HPDE6-E6E7 (cell line): ENCODE results near the gene NME3.
"Not testable (repeated sequence)": the region's sequence is repeated elsewhere in the genome, so short reads cannot be mapped to it uniquely, and the experiment has no call there.

Experiments
- DNase-seq: peaks from one replicate; pipeline ENCODE4 v3.0.0; 2011; ENCODE audit warnings: missing footprints; ENCODE audit errors: extremely low spot score

NME3 gene

DNA sequence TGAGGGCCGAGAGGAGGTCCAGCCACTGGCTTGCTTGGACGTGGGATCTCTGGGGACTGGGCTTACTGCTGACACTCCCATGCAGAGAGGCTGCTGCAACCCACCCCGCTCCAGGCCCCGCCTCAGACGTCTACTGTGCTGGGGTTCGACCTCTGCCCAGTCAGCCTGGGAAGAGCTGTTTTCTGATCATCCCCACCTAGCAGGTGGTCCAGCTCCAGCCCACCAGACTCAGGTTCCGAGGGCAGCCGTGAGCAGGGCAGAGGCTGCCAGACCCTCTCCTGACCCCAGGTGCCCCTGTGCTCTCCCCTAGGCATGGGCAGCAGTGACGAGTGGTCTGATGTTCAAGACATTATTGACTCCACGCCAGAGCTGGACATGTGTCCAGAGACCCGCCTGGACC, 23.4 kb downstream of the NME3 start:
- no peak for DNase-seq

DNA sequence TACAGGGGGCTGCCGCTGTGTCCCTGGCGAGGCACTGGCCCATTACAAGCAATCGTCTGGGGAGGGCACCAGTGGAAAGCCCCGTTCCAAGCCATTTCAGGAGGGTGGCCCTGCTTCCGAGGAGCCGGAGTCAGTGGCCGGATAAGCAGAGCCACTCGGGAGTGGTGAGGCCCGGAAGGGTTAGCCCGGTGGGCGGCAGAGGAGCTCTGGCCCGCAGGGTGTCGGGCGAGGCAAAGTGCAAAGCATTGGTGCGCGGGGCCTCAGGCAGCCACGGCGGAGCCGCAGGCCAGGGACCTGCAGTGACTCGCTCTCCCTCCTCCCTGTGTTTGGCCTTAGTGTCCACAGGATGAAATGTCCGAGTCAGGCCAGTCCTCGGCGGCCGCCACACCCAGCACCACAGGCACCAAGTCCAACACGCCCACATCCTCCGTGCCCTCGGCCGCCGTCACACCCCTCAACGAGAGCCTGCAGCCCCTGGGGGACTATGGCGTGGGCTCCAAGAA, 24.6 kb downstream of the NME3 start:
- DNase-seq: no peak

- no peak for DNase-seq
These were observed 25.2 kb downstream of the NME3 start for GRCh38 chr16:1745900-1746692.

GRCh38 chr16:1745181-1745899, 26.0 kb downstream of the NME3 start:
- no peak for DNase-seq

GRCh38 chr16:1744338-1744840, 27.0 kb downstream of the NME3 start:
- DNase-seq: no peak

- no peak for DNase-seq
These were observed 27.7 kb downstream of the NME3 start for GRCh38 chr16:1743376-1744337.

- no peak for DNase-seq
These were observed 29.7 kb downstream of the NME3 start for GRCh38 chr16:1741553-1742165.

DNA sequence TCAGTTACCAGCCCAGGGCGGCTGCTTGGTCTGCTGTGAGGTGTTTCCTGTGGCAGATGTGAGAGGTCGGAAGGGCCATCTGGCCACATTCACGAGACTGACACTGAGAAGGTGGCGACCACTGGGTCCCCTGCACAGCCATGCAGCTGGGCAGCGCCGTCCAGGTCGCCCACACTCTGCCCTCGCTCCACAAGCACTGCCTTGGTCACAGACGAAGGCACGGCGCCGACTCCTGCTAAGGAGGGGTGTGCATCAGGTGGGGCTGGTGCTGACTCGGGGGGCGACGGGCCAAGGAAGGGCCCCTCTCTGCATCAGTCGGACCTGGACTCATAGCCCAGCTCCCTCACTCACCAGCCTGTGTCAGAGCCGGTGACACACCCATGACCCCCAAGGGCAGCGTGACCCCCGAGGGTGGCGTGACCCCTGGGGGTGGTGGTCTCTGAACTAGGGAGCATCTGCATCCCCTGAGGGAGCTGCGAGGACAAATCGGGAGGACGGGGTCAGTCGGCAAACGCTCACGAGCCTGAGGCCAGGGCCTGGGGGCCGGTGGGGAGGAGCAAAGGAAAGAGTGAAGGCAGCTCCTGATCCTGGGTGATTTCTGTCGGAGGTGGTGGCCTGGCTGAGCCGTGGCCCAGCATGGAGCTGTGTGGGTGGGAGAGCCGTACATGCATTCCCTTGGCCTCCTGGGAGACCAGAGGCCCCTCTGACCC, 30.4 kb downstream of the NME3 start:
- DNase-seq: no peak

- DNase-seq: no peak
These were observed 31.1 kb downstream of the NME3 start for GRCh38 chr16:1740234-1740633.

- no peak for DNase-seq
These were observed 36.5 kb downstream of the NME3 start for GRCh38 chr16:1734816-1735215.

DNA sequence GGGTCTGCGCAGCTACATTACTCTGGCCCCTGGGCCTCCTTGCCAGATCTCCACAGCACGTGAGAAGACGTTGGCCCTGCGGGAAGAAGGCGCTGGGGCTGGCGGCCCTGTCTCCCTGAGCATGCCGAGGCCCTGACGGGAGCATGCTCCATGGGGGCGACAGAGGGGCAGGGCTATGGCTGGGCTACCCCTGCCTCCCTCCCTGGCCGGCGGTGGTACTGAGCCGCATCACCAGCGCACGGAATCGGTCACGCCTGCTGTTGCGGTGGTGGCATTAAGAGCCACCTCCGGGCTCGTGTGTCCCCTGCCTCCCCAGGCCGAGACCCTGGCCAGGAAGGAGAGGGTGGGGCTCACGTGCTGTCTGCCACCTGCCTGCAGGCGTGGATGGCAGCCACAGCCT, 37.2 kb downstream of the NME3 start:
- no peak for DNase-seq

GRCh38 chr16:1732551-1732987, 38.8 kb downstream of the NME3 start:
- DNase-seq: not testable (repeated sequence)

DNA sequence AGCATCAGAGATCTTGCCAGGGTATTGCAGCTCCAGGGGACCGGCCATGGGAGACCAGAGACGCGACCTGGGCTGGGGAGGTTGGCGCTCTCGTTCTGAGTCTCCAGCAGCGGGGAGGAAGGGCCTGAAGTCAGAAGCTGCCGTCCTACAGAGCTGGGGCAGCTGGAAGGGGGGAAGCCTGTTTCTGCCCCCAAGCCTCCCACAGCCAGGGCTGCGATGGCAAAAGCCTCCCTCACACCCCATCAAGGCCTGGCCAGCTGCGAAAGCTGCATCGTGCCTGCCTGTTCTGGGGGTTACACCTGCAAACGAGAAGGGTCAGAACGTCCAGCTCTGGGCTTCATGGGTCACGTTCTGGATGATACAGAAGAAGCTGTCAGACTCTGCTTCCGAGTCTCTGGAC, 39.3 kb downstream of the NME3 start:
- no peak for DNase-seq

GRCh38 chr16:1731603-1732002, 39.7 kb downstream of the NME3 start:
- no peak for DNase-seq

GRCh38 chr16:1731073-1731472, 40.3 kb downstream of the NME3 start:
- DNase-seq: no peak

DNA sequence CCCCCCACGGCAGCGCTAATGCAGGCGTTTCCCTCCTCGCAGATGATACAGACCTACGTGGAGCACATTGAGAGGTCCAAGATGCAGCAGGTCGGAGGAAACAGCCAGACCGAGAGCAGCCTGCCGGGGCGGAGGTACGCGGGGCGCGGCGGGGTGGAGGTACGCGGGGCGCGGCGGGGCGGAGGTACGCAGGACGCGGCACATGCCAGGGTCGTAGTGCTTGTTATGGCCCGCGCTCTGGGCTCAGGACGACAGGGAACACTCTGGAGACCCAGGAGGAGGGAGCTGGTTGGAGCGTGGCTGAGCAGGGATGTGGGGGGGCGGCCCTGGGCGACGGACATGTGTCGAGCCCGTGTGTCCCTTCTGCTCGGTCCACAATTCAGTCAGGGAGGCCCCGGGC, 41.9 kb downstream of the NME3 start:
- DNase-seq: no peak

- no peak for DNase-seq
These were observed 42.3 kb downstream of the NME3 start for GRCh38 chr16:1729026-1729425.

GRCh38 chr16:1727651-1728624, 43.4 kb downstream of the NME3 start:
- DNase-seq: no peak
